ENCODE results near the gene MGAT4C. TPM values are rescaled to one million over a fixed set of nuclear protein-coding genes. Genes with fewer than 3 reads are reported as not detected.
"Not testable (repeated sequence)": the region's sequence is repeated elsewhere in the genome, so short reads cannot be mapped to it uniquely, and the experiment has no call there.

MGAT4C gene
- total RNA-seq (2012; rRNA removed), result not detected in 2 replicates

DNA sequence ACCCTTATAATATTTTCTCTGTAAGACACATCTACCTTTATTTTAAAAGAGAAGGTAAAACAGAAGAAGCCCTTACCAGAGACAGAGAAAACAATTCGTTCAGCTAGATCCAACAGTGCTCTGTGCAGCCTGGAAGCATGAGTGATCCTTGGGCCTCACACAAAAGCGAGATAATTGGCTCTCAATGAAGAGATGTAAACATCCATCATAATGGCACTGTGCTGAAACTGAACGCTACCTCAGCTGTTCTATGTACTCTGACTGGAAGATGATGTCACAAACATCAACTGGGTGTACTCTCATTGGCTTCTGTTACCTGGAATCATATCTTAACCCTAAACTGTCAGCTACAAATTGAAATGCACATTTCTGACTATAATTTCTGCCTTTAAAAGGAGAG is at the start of gene MGAT4C:
Gene MGAT4C, minus strand, starts transcription at position 229 of the 400 bp plus-strand sequence.
- H3K4me2 ChIP-seq (ENCODE audit: low read length), result no peak within 1 kb of the TSS

GRCh38 chr12:86296396-86296795 is 40.2 kb upstream of the MGAT4C start:
- H3K4me2 ChIP-seq (ENCODE audit: low read length); H3K4me1 ChIP-seq (ENCODE audit: control insufficient read depth, insufficient read depth, low read length); H3K9ac ChIP-seq (ENCODE audit: low read depth, low read length); H3K4me3 ChIP-seq (ENCODE audit: low read length); H3K27me3 ChIP-seq (ENCODE audit: control insufficient read depth, insufficient read depth, low read length); H3K9me3 ChIP-seq (replicated peaks; ENCODE audit: low read length); H3K36me3 ChIP-seq (ENCODE audit: insufficient read depth, low read length): not testable (repeated sequence)

More for the DNA sequence above, at the start of gene MGAT4C:
- Histone ChIP-seq H3K27me3 (ENCODE audit: control insufficient read depth, insufficient read depth, low read length) (no peaks in the 10 kb centered on the region), H3K9ac (ENCODE audit: low read depth, low read length) (no peak within 1 kb of the TSS), H3K4me3 (ENCODE audit: low read length) (no peak within 1 kb of the TSS), H3K4me1 (ENCODE audit: control insufficient read depth, insufficient read depth, low read length) (no peaks in the 10 kb centered on the region), H3K9me3 (replicated peaks; ENCODE audit: low read length) (no peaks in the 10 kb centered on the region), H3K36me3 (ENCODE audit: insufficient read depth, low read length) (no peaks in the 10 kb centered on the region)

- no peak overlapping the region for H3K4me3 ChIP-seq (ENCODE audit: low read length)
- no peaks in the 10 kb centered on the region for H3K27me3 ChIP-seq (ENCODE audit: control insufficient read depth, insufficient read depth, low read length)
- H3K4me1 ChIP-seq (ENCODE audit: control insufficient read depth, insufficient read depth, low read length), result no peaks in the 10 kb centered on the region
- H3K4me2 ChIP-seq (ENCODE audit: low read length), result no peak overlapping the region
- no peaks in the 10 kb centered on the region for H3K9me3 ChIP-seq (replicated peaks; ENCODE audit: low read length)
- H3K9ac ChIP-seq (ENCODE audit: low read depth, low read length), result no peak overlapping the region
- no peaks in the 10 kb centered on the region for H3K36me3 ChIP-seq (ENCODE audit: insufficient read depth, low read length)
These were observed 37.6 kb upstream of the MGAT4C start for GRCh38 chr12:86293682-86294240.

GRCh38 chr12:86292480-86292879 is 36.3 kb upstream of the MGAT4C start:
- H3K27me3 ChIP-seq (ENCODE audit: control insufficient read depth, insufficient read depth, low read length), result no peaks in the 10 kb centered on the region
- no peaks in the 10 kb centered on the region for H3K36me3 ChIP-seq (ENCODE audit: insufficient read depth, low read length)
- no peak overlapping the region for H3K9ac ChIP-seq (ENCODE audit: low read depth, low read length)
- H3K9me3 ChIP-seq (replicated peaks; ENCODE audit: low read length), result no peaks in the 10 kb centered on the region
- H3K4me2 ChIP-seq (ENCODE audit: low read length), result no peak overlapping the region
- H3K4me3 ChIP-seq (ENCODE audit: low read length), result no peak overlapping the region
- no peaks in the 10 kb centered on the region for H3K4me1 ChIP-seq (ENCODE audit: control insufficient read depth, insufficient read depth, low read length)

DNA sequence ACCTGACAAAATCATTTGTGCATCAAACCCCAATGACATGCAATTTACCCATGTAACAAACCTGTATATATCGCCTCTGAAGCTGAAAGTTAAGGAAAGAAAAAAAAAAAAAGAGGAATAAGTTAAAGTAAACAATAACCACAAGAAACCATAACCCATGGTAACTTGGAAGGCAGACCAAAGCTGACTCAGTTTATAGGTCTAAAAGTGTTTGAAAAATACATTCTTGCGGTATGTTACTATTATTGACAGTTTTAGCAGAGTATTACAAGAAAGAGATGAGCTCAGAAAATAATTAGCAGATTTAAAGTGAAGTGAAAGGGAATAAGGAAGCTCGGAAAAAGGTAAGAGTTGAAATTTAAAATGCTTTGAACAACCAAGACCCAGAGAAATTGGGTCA is 34.4 kb upstream of the MGAT4C start:
- H3K9me3 ChIP-seq (replicated peaks; ENCODE audit: low read length), result no peaks in the 10 kb centered on the region
- no peaks in the 10 kb centered on the region for H3K27me3 ChIP-seq (ENCODE audit: control insufficient read depth, insufficient read depth, low read length)
- H3K36me3 ChIP-seq (ENCODE audit: insufficient read depth, low read length), result no peaks in the 10 kb centered on the region
- no peak overlapping the region for H3K4me3 ChIP-seq (ENCODE audit: low read length)
- H3K4me2 ChIP-seq (ENCODE audit: low read length), result no peak overlapping the region
- no peaks in the 10 kb centered on the region for H3K4me1 ChIP-seq (ENCODE audit: control insufficient read depth, insufficient read depth, low read length)
- no peak overlapping the region for H3K9ac ChIP-seq (ENCODE audit: low read depth, low read length)

DNA sequence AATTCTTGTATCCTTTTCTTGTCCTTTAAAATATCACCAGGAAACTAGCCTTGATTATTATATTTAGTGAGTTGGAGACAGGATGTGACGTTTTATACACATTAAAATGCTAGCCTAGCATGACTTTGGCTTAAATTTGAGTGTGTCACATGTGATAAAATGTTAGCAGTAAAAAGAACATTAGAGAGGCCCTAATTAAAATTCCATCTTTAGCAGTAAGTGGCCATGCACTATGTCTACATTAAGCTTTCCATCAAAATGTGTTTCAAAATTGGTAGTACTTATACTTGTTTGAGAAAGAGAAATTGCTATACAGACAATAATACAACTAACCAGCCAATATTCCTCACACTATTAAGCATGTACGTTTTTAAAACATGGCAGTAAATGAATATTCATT is 29.9 kb upstream of the MGAT4C start:
- H3K4me2 ChIP-seq (ENCODE audit: low read length), result no peak overlapping the region
- no peak overlapping the region for H3K9ac ChIP-seq (ENCODE audit: low read depth, low read length)
- H3K4me3 ChIP-seq (ENCODE audit: low read length), result no peak overlapping the region
- H3K9me3 ChIP-seq (replicated peaks; ENCODE audit: low read length), result no peaks in the 10 kb centered on the region
- H3K36me3 ChIP-seq (ENCODE audit: insufficient read depth, low read length), result no peaks in the 10 kb centered on the region
- no peaks in the 10 kb centered on the region for H3K4me1 ChIP-seq (ENCODE audit: control insufficient read depth, insufficient read depth, low read length)
- H3K27me3 ChIP-seq (ENCODE audit: control insufficient read depth, insufficient read depth, low read length), result no peaks in the 10 kb centered on the region

GRCh38 chr12:86283620-86284019 is 27.4 kb upstream of the MGAT4C start:
- no peak overlapping the region for H3K4me2 ChIP-seq (ENCODE audit: low read length)
- no peaks in the 10 kb centered on the region for H3K9me3 ChIP-seq (replicated peaks; ENCODE audit: low read length)
- no peak overlapping the region for H3K4me3 ChIP-seq (ENCODE audit: low read length)
- H3K27me3 ChIP-seq (ENCODE audit: control insufficient read depth, insufficient read depth, low read length), result no peaks in the 10 kb centered on the region
- H3K9ac ChIP-seq (ENCODE audit: low read depth, low read length), result no peak overlapping the region
- H3K36me3 ChIP-seq (ENCODE audit: insufficient read depth, low read length), result no peaks in the 10 kb centered on the region
- no peaks in the 10 kb centered on the region for H3K4me1 ChIP-seq (ENCODE audit: control insufficient read depth, insufficient read depth, low read length)

GRCh38 chr12:86275356-86275755 is 19.2 kb upstream of the MGAT4C start:
- Histone ChIP-seq H3K4me2 (ENCODE audit: low read length) (no peak overlapping the region), H3K9ac (ENCODE audit: low read depth, low read length) (no peak overlapping the region), H3K27me3 (ENCODE audit: control insufficient read depth, insufficient read depth, low read length) (no peaks in the 10 kb centered on the region), H3K36me3 (ENCODE audit: insufficient read depth, low read length) (no peaks in the 10 kb centered on the region), H3K9me3 (replicated peaks; ENCODE audit: low read length) (no peaks in the 10 kb centered on the region), H3K4me1 (ENCODE audit: control insufficient read depth, insufficient read depth, low read length) (no peaks in the 10 kb centered on the region), H3K4me3 (ENCODE audit: low read length) (no peak overlapping the region)

DNA sequence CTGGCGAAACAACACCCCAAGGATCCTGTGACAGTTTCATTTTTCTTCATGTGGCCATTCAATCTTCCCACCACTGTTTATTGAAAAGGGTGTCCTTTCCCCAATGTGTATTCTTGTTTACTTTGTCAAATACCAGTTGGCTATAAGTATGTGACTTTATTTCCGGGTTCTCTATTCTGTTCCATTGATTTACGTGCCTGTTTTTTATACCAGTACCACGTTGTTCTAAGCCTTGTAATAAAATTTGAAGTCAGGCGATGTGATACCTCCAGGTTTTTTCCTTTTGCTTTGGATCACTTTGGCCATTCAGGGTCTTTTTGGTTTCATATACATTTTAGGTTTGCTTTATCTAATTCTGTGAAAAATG is 9.1 kb upstream of the MGAT4C start:
- Histone ChIP-seq H3K4me1 (ENCODE audit: control insufficient read depth, insufficient read depth, low read length) (peaks cover 5% of the 10 kb centered on the region), H3K4me3 (ENCODE audit: low read length) (peak overlapping the region; percentile 57), H3K4me2 (ENCODE audit: low read length) (peak overlapping the region; percentile 64), H3K27me3 (ENCODE audit: control insufficient read depth, insufficient read depth, low read length) (no peaks in the 10 kb centered on the region), H3K9ac (ENCODE audit: low read depth, low read length) (peak overlapping the region; percentile 11), H3K9me3 (replicated peaks; ENCODE audit: low read length) (no peaks in the 10 kb centered on the region), H3K36me3 (ENCODE audit: insufficient read depth, low read length) (no peaks in the 10 kb centered on the region)

DNA sequence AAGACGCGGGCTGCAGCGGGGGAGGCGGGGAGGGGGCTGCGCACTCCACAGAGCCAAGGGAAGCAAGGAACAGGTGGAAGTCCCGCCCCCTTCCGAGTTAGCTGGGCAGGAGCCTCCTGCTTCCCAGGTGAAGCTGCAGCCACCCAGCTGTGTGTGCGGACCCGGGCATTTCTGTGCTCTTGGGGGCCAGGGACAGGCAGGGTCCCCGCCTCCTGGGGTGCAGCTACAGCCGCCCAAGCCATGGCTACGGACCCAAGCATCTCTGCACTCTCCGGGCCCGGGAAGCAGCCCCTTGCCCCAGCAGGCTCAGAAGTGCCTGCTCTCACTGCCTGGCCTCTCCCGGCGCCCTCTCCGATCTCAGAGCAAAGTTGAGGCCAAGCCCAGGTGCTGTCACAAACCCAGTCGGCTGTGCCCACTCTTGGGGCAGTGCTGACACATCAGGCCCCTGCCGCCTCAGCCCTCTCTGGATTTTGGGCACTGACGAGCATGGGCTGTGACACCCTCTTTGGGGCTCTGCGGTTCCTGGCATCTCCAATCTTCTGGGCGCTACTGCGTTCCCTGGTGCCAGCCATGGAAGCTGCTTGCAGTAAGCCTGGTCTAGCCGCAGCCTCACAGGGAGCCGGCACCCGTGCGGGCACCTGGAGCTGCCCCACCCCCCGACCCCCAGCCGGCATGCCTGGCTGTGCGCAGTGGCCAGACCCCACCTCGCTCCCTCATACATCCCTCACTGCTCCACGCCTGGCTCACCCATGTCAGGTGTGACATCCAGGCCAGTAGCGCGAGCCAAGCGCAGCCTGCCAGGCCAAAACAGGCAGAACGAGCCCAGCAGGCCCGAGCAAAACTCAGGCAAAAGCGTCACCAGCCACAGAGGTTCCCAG is 8.5 kb upstream of the MGAT4C start:
- Histone ChIP-seq H3K27me3 (ENCODE audit: control insufficient read depth, insufficient read depth, low read length) (no peaks in the 10 kb centered on the region), H3K9me3 (replicated peaks; ENCODE audit: low read length) (no peaks in the 10 kb centered on the region), H3K4me3 (ENCODE audit: low read length) (peak overlapping the region; percentile 57), H3K36me3 (ENCODE audit: insufficient read depth, low read length) (no peaks in the 10 kb centered on the region), H3K4me1 (ENCODE audit: control insufficient read depth, insufficient read depth, low read length) (peaks cover 5% of the 10 kb centered on the region), H3K4me2 (ENCODE audit: low read length) (peak overlapping the region; percentile 64), H3K9ac (ENCODE audit: low read depth, low read length) (peak overlapping the region; percentile 11)

DNA sequence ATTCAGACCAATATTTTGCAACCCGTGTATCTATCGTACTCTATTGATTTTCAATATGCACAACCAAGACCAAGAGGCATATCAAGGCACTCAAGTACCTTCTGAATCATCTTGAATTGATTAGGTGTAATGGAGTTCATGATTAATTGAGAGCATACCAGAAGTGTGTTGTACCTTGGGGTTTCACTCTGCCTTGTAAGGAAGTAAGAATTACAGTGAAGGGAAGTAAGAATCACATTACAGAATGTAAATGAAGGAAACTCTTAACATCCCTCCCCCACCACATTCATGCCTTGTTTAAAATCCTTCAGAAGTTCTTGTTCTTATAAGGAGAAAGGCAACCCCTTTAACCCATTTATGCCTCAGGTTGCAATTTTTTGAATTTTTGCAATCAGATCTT is 5.4 kb upstream of the MGAT4C start:
- Histone ChIP-seq H3K9ac (ENCODE audit: low read depth, low read length) (no peak overlapping the region), H3K9me3 (replicated peaks; ENCODE audit: low read length) (no peaks in the 10 kb centered on the region)

GRCh38 chr12:86261142-86261541 is 5.0 kb upstream of the MGAT4C start:
- Histone ChIP-seq H3K9me3 (replicated peaks; ENCODE audit: low read length) (no peaks in the 10 kb centered on the region), H3K4me3 (ENCODE audit: low read length) (no peak overlapping the region), H3K27me3 (ENCODE audit: control insufficient read depth, insufficient read depth, low read length) (no peaks in the 10 kb centered on the region), H3K9ac (ENCODE audit: low read depth, low read length) (no peak overlapping the region), H3K4me1 (ENCODE audit: control insufficient read depth, insufficient read depth, low read length) (peaks cover 5% of the 10 kb centered on the region), H3K36me3 (ENCODE audit: insufficient read depth, low read length) (no peaks in the 10 kb centered on the region), H3K4me2 (ENCODE audit: low read length) (no peak overlapping the region)

More for the DNA sequence above, 5.4 kb upstream of the MGAT4C start:
- H3K4me2 ChIP-seq (ENCODE audit: low read length), result no peak overlapping the region
- H3K36me3 ChIP-seq (ENCODE audit: insufficient read depth, low read length), result no peaks in the 10 kb centered on the region
- peaks cover 5% of the 10 kb centered on the region for H3K4me1 ChIP-seq (ENCODE audit: control insufficient read depth, insufficient read depth, low read length)
- no peak overlapping the region for H3K4me3 ChIP-seq (ENCODE audit: low read length)
- H3K27me3 ChIP-seq (ENCODE audit: control insufficient read depth, insufficient read depth, low read length), result no peaks in the 10 kb centered on the region

Data from skeletal muscle satellite cell (primary cell).